GM10847 (cell line): ENCODE results near the gene BBS9.

Experiments
- POLR2A ChIP-seq: IDR thresholded peaks from 2 replicates; pipeline ENCODE4 v1.6.1; 2011; ENCODE audit not compliant: insufficient read length; ENCODE audit errors: extremely low read depth

The BBS9 gene

DNA sequence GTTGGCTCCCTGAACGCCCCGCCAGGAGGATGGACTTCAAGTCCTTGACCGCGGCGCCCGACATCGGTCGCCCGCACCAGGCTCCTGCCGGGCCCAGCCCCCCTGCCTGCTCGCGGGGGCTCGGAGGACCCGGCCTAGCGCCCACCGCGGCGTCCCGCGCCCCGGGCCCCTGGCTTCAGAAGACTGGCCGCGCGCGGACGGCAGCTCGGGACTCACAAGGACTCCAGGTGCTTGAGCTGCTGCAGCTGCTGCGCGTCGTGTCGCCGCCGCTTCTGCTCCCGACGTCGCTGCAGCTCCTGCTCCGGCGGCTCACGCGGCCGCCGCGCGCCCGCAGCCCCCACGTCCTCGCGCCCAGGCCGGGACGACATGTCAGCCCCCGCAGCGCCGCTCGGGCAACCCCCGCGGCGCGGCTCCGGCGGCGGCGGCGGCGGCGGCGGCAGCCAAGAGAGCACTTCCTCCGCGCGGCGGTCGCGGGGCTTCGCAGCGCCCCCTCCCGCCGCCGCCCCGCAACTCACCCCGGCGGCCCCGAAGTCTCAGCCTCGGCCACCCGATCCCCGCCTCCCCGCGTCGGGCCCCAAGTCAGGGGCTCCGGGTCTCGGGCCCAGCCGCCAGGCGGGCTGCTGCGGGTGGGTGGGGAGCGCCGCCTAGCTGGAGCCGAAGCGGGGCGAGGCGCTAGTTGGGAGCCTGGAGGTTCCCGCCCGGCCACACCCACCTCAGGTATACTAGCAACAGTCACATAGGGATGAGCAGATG, 20.2 kb upstream of the BBS9 start, which contains the start of gene RP9:
Gene RP9 (minus strand): TSS at position 400 of the 753 bp plus-strand sequence. CDS start 32 bp downstream, at position 368.
- peak; percentile 74 for TF ChIP-seq POLR2A

DNA sequence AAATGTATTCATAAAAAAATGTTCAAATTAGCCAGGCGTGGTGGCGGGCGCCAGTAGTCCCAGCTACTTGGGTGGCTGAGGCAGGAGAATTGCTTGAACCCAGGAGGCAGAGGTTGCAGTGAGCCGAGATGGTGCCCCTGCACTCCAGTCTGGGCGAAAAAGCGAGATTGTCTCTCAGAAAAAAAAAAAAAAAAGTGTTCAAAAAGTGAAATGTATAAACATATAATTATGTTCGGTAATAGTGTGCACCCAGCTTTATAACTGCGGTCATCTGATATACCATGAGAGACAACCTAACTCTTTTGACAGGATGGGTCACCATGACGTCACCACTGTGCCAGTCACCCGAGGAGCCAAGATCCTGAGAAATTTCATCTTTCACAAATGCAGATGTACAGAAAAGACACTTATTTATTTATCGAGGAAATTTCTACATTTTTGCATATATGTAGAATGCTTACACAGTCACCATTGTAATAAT, 19.6 kb upstream of the BBS9 start:
- TF ChIP-seq POLR2A: no peak

DNA sequence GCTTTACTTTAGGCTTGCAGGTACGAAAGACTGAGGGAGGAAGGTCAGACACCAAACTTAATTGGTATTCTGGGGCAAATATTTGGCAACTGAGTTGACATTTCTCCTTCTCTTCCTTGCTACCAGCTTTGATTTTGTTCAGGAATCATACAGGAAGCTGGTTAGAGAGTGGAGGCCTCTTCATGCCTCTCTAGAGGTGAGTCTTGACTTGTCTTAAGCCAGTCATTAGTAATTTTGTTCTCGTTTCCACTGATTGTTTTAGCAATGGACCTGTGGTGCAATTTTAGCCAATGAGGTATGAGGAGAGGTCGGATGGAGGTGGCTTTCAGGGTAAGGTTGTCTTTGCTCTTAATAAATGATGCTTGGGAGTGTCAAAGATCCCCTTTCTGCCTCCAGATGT, 17.8 kb upstream of the BBS9 start:
- TF ChIP-seq POLR2A: no peak

DNA sequence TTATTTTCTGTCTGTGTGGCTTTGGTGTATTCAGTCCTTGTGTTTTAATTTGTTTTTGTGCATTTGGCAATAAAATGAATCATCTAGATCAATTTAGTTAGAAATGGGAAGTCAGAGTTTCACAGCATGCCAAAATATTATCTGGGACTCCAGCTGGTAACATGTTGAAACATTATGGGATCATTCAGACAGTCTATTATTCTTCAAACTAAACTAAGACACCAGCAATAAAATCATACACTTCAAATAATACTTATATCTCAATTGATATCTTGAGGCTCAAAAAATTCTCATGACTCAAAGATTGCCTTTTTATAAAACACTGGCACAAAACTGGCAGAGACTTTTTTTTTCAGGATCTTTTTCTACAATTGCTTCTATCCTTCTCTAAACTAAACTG, 14.4 kb upstream of the BBS9 start:
- TF ChIP-seq POLR2A: no peak

DNA sequence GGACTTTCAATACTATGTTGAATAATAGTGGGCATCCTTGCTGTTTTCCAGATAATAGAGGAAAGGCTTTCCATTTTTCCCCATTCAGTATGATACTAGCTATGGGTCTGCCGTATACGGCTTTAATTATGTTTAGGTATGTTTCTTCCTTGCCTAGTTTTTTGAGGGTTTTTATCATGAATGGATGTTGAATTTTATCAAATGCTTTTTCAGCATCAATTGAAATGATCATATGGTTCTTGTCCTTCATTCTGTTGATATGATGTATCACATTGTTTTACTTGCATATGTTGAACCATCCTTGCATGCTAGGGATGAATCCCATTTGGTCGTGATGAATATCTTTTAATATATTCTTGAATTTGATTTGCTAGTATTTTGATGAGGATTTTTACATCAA, 11.0 kb upstream of the BBS9 start:
- TF ChIP-seq POLR2A: no peak

DNA sequence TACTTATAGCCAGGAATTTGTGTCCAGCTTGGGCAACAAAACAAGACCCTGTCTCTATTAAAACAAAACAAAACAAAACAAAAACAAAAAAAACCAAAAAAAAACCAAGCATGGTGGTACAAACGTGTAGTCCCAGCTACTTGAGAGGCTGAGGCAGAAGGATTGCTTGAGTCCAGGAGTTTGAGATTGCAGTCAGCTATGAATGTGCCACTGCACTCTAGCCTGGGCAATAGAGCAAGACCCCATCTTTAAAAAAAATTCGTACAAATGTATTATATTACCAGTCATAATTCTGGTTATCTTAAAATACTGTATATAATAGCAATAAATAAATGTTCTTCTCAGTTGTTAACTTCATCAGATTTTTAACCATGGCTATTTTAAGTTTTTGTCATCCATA, 2.3 kb upstream of the BBS9 start:
- no peak for TF ChIP-seq POLR2A

DNA sequence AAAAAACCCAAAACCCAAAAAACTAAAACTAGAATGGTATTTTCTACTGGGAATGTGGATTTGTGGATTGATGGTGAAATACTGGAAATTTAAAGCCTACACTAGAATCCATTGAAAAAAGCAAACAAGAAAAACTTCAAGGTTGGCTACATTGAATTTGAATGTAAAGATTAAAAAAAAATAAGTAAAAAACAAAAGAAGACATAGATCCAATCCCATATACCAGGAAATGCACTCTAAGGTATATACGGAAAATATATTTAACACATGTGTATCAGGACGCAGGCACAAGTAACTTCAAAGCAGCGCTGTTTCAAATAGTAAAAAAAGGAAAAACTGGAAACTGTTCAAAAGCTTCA, 754 bp upstream of the BBS9 start:
- no peak for TF ChIP-seq POLR2A

DNA sequence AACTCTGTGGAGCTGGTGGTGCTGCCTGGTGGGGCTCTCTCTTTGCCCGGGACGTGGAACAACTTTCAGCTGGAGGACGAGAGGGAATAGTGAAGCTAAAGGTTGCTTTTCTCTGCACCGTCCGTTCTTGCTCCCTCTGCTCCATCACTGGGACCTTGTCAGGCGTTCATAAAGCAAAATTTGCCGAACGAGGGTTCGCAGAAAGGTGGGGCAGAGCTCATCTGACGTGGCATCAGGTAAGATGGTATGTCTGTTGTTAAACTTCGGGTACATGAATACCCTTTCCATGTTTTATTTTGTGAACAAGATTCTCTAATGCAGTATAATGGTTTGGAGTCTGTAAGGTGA, 416 bp downstream of the BBS9 start:
- TF ChIP-seq POLR2A: no peak

DNA sequence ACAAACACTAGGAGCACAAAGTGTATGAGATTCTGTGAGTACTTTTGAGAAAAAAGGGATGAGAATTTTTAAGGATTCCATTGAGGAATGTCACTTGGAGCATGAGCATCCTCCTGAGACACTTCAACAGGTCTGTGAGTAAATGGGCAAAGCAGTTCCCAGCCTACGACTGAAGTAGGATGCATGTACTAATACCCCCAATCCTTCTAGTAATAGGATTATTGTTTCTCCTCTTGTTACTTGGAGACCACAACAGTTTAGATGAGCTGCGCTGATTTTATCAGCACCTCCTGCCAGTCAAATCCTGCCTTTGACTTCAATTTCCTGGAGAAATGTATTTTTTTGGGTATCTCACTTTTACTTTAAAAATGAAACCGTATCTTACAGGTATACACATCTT, 820 bp downstream of the BBS9 start:
- TF ChIP-seq POLR2A: no peak

DNA sequence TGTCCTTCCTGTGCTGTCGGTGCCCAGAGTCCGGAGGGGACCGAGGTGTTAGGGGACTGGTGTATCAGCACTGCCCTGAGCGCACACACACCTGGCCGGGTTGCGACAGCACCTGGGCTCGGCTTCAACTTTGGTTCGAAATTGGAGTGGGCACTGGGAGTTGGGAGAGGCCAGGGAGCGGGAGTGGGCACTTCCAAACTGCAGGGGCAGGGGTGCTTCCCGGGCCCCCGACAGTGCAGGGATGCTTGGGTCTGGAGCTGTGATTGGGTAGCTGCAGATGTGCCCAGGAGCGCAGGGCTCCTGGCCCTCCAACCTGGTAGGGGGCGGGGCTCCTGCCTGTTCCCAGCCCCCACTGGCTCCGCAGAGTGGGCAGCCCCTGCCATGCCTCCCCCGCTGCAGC, 7.7 kb downstream of the BBS9 start:
- TF ChIP-seq POLR2A: no peak

DNA sequence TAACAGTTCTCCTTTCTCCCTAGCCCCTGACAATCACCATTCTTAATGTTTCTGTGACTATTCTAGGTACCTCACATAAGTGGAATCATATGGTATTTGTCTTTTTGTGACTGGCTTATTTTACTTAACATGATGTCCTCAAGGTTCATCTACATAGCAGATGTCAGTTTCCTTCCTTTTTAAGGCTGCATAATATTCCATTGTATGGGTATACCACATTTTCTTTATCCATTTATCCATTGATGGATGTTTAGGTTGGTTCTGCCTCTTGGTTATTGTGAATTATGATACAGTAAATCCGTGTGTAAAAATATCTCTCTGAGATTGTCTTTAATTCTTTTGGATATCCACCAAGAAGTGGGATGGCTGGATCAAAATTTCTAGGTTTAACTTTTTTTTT, 13.2 kb downstream of the BBS9 start:
- TF ChIP-seq POLR2A: no peak

DNA sequence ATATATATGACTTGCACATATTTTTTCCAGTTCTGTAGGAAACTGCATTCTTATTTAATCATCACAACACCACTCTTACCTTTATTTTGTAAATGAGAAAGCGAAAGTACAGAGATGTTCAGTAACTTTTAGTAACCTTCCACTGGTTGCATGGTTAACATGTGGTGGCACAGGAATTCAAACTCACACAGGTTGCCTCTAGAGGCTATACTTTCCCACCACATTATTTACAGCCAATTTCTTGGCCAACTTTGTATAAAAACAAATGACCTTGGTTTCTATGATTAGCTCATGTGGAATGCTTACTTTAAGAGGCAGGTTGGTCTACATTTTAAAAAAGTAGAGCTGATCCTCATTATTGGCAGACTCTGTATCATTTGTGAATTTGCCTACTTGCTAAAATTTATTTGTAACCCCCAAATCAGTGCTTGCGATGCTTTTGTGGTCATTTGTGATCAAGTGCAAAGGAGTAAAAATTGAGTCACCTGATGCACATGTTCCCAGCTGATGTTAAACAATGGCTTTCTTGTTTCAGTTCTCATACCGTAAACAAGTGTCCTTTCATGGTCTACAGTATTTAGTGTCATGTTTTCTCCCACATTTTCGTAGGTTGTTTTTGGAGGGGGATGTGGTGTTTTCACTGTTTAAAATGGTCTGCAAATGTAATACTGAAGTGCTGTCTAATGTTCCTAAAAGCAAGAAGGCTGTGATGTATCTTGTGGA, 14.8 kb downstream of the BBS9 start:
- no peak for TF ChIP-seq POLR2A

DNA sequence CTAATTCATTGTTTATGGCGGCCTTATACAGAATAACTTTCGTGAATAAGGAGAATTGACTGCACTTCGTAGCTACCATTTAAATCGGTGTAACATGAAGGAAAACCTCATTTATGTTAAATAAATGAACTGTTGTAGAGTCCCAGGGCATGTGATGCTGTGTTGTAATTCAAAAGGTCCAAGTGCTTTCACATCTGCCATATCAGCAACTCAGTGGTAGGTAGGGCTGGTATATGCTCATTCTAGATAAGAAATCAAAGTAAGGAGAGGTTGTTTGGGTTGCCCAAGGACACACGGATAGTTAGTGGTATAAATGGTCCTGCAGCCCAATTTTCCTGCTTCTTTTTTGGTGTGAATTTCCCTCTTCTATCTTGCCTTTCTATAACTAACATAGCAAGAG, 15.8 kb downstream of the BBS9 start:
- no peak for TF ChIP-seq POLR2A

DNA sequence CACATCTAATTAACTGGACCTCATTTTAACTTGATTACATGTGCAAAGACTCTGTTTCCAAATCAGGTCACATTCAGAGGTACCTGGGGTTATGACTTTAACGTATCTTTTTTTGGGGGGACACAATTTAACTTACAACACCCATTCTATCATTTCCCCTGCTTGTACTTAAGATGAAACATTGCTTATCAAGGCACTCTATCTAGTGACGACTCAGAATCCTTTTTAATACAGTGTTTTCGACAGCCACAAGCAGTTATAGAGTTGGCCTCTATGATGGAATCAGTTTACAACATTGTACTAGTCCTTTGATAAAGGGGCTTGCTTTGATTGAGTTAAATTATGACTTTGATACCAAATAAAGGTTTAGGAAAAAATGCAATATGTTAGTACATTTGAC, 22.7 kb downstream of the BBS9 start:
- no peak for TF ChIP-seq POLR2A

DNA sequence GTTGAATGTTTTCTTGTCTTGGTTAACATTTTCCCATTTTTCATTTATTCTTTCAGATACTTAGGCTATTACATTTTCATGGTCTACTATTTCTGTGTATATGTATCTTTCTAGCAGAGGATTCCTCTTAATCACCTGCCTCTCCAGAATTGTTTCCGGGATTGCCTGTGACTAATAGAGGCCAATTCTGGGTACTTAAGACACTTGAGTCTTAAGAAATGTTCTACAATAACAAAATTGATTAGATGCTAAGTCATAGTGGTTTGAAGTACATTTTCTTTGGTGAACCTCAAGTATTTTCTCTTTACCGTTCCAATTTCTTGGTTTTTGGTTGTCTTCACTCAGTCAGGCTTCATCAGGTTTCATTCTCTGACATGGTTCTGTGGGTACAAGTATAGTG, 26.4 kb downstream of the BBS9 start:
- TF ChIP-seq POLR2A: no peak

DNA sequence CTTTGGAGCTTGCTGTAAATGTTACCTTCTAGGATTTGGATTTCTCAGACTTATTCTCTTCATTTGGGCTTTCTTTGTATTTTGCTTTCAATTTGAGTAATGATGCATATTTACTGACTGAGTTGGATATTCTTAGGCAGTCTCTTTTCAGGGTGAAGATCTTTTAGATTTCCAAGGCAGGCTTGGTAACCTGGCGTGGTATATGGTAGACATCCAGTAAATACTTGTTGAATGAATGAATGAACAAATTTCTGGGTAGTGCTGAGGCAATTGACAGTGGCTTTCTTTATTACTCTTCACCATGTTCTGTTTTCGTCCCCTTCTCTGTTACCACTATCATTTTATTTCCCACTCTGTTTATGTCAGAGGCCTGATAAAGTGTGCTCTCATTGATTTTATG, 27.1 kb downstream of the BBS9 start:
- no peak for TF ChIP-seq POLR2A

DNA sequence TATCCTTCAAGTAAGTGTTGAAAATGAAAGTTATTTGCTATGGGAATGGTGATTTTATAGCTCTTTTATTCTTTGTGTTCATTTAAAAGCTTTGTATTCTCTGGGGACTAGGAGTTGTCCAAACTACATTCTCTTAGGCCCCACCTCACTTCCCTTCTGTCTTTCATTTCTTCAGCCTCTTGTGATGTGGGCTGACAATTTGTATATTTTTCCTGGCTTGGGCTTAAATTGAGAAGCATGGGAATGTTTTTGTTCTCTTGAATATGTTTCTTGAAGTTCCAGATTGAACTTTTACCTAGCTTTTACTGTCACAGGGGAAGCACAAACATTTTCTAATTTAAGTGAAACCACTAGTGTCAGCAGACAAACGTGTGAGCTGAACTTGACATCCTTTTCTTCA, 27.9 kb downstream of the BBS9 start:
- no peak for TF ChIP-seq POLR2A
